ENCODE data around the gene TBC1D7. TPM values are rescaled to one million over a fixed set of nuclear protein-coding genes. Genes with fewer than 3 reads are reported as not detected.
A peak's percentile ranks its signal among the peaks of the same experiment; 100 is the strongest.

TBC1D7 gene
- total and polyA plus RNA-seq, 10 of the 15 experiments (the other 5 are each of a cell fraction or from before 2014, with no cell fraction given): 20.1 to 65.9 (median 31.3) TPM

DNA sequence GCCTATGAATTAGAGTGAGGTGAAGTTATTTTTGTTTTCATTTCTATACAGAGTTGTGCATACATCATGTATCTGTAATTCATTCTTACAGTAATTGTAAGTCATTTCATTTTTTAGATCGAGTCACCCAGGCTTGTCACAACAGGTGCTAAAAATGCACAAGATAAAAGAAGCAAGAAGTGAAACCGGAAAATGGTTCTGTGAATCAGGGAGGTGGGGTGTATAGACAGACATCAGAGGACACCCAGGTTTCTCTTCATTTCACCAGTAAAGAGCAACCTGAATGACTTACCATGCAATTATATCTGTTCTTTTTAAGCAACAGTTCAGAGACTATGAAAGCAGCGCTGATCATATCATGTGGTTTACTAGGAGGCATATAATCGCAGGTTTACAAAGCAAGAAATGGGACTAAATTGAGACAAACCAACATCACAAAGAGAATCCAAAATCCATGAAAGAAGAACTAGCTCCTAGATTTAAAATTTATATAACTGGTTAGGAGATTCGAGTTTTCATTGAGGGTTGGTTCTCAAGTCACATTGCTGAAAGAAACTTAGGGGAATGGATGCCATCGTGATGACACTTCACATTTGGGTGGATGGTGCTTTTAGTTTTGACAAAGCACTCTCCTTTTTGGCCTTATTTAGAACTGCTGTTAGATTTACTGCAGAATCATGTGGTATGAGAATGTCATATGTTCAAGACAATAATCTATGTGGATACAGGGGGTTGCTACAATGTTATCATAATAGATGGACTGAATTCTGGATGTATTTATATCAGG is 27.9 kb upstream of the TBC1D7 start (continued):
- TF ChIP-seq POU2F2 (IDR thresholded peaks at IDR 0.05; ENCODE audit: borderline replicate concordance, low read depth, low read length) (no peak), SMARCA5 (IDR thresholded peaks at IDR 0.05) (no peak), KDM1A (IDR thresholded peaks at IDR 0.05; ENCODE audit: borderline replicate concordance) (no peak), BHLHE40 (IDR thresholded peaks at IDR 0.05; ENCODE audit: borderline replicate concordance in 1 of 2, low read depth in 2 of 2, low read length in 1 of 2) (peak; percentile 30 to 60; a peak in 2 of 4 replicates), ZNF24 (IDR thresholded peaks at IDR 0.05) (peak; percentile 69; the same call in 1 of the 2 replicates), MXI1 (IDR thresholded peaks at IDR 0.05; ENCODE audit: low read depth, low read length) (no peak), NFIC (IDR thresholded peaks at IDR 0.05; ENCODE audit: low read depth, low read length) (peak; percentile 88), RAD21 (IDR thresholded peaks at IDR 0.05; ENCODE audit: insufficient read depth, low read depth, low read length) (peak; percentile 25; the same call in 1 of the 2 replicates), SMAD5 (IDR thresholded peaks at IDR 0.05; ENCODE audit: low read depth) (no peak), HSF1 (IDR thresholded peaks at IDR 0.05; ENCODE audit: low read depth, low read length) (no peak), ZNF217 (IDR thresholded peaks at IDR 0.05) (no peak), PAX5 (IDR thresholded peaks at IDR 0.05; ENCODE audit: borderline replicate concordance, low read depth, low read length) (0 out of 2 replicates have a peak, but pooled peaks have one; percentile 9), CBX3 (IDR thresholded peaks at IDR 0.05; ENCODE audit: borderline replicate concordance, low read depth) (no peak), RFX5 (IDR thresholded peaks at IDR 0.05; ENCODE audit: low read depth, low read length) (no peak)
- TF ChIP-seq, protein P1, sequence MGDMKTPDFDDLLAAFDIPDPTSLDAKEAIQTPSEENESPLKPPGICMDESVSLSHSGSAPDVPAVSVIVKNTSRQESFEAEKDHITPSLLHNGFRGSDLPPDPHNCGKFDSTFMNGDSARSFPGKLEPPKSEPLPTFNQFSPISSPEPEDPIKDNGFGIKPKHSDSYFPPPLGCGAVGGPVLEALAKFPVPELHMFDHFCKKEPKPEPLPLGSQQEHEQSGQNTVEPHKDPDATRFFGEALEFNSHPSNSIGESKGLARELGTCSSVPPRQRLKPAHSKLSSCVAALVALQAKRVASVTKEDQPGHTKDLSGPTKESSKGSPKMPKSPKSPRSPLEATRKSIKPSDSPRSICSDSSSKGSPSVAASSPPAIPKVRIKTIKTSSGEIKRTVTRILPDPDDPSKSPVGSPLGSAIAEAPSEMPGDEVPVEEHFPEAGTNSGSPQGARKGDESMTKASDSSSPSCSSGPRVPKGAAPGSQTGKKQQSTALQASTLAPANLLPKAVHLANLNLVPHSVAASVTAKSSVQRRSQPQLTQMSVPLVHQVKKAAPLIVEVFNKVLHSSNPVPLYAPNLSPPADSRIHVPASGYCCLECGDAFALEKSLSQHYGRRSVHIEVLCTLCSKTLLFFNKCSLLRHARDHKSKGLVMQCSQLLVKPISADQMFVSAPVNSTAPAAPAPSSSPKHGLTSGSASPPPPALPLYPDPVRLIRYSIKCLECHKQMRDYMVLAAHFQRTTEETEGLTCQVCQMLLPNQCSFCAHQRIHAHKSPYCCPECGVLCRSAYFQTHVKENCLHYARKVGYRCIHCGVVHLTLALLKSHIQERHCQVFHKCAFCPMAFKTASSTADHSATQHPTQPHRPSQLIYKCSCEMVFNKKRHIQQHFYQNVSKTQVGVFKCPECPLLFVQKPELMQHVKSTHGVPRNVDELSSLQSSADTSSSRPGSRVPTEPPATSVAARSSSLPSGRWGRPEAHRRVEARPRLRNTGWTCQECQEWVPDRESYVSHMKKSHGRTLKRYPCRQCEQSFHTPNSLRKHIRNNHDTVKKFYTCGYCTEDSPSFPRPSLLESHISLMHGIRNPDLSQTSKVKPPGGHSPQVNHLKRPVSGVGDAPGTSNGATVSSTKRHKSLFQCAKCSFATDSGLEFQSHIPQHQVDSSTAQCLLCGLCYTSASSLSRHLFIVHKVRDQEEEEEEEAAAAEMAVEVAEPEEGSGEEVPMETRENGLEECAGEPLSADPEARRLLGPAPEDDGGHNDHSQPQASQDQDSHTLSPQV (IDR thresholded peaks at IDR 0.05): no peak
- TF ChIP-seq, protein P2, sequence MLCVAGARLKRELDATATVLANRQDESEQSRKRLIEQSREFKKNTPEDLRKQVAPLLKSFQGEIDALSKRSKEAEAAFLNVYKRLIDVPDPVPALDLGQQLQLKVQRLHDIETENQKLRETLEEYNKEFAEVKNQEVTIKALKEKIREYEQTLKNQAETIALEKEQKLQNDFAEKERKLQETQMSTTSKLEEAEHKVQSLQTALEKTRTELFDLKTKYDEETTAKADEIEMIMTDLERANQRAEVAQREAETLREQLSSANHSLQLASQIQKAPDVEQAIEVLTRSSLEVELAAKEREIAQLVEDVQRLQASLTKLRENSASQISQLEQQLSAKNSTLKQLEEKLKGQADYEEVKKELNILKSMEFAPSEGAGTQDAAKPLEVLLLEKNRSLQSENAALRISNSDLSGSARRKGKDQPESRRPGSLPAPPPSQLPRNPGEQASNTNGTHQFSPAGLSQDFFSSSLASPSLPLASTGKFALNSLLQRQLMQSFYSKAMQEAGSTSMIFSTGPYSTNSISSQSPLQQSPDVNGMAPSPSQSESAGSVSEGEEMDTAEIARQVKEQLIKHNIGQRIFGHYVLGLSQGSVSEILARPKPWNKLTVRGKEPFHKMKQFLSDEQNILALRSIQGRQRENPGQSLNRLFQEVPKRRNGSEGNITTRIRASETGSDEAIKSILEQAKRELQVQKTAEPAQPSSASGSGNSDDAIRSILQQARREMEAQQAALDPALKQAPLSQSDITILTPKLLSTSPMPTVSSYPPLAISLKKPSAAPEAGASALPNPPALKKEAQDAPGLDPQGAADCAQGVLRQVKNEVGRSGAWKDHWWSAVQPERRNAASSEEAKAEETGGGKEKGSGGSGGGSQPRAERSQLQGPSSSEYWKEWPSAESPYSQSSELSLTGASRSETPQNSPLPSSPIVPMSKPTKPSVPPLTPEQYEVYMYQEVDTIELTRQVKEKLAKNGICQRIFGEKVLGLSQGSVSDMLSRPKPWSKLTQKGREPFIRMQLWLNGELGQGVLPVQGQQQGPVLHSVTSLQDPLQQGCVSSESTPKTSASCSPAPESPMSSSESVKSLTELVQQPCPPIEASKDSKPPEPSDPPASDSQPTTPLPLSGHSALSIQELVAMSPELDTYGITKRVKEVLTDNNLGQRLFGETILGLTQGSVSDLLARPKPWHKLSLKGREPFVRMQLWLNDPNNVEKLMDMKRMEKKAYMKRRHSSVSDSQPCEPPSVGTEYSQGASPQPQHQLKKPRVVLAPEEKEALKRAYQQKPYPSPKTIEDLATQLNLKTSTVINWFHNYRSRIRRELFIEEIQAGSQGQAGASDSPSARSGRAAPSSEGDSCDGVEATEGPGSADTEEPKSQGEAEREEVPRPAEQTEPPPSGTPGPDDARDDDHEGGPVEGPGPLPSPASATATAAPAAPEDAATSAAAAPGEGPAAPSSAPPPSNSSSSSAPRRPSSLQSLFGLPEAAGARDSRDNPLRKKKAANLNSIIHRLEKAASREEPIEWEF (IDR thresholded peaks at IDR 0.05; ENCODE audit: insufficient replicate concordance, low read depth, low read length): no peak
- TF ChIP-seq, protein P3, sequence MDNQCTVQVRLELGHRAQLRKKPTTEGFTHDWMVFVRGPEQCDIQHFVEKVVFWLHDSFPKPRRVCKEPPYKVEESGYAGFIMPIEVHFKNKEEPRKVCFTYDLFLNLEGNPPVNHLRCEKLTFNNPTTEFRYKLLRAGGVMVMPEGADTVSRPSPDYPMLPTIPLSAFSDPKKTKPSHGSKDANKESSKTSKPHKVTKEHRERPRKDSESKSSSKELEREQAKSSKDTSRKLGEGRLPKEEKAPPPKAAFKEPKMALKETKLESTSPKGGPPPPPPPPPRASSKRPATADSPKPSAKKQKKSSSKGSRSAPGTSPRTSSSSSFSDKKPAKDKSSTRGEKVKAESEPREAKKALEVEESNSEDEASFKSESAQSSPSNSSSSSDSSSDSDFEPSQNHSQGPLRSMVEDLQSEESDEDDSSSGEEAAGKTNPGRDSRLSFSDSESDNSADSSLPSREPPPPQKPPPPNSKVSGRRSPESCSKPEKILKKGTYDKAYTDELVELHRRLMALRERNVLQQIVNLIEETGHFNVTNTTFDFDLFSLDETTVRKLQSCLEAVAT (IDR thresholded peaks at IDR 0.05): no peak; the same call in 1 of the 2 replicates

Measured in GM12878 (cell line).